Measurements from ENCODE around the gene COL1A2. TPM values are rescaled to one million over a fixed set of nuclear protein-coding genes. Genes with fewer than 3 reads are reported as not detected.
A peak's percentile ranks its signal among the peaks of the same experiment; 100 is the strongest.

Gene COL1A2
- total RNA-seq, 4 donors from 2014 or later = 227 to 697 (median 347) TPM

- intact Hi-C loops (cut with DNase I) = no loop called here
- peaks cover 43 to 99% (median 83%) of the 10 kb centered on the region in 4 donors for H3K36me3 ChIP-seq
- no peak for DNase-seq (ENCODE audit: extremely low spot score)
- H3K9me3 ChIP-seq = no peaks in the 10 kb centered on the region
- 72% methylated on average over 5 of the region's 5 CpGs for WGBS
- no peak overlapping the region for H3K4me3 ChIP-seq
- no peak for TF ChIP-seq POLR2AphosphoS5 (IDR thresholded peaks at IDR 0.05)
- peak overlapping the region; percentile 16 to 80 (median 48) for H3K27ac ChIP-seq (replicated peaks in 1 of 4)
- no peaks in the 10 kb centered on the region for H3K27me3 ChIP-seq
- peaks cover 0 to 73% (median 44%) of the 10 kb centered on the region in 4 donors for H3K4me1 ChIP-seq
These were observed 24.2 kb downstream of the COL1A2 start for GRCh38 chr7:94418851-94419250.

GRCh38 chr7:94420328-94420727, 25.6 kb downstream of the COL1A2 start:
- H3K36me3 ChIP-seq = peaks cover 55 to 97% (median 92%) of the 10 kb centered on the region in 4 donors
- no peak for TF ChIP-seq EP300 (IDR thresholded peaks at IDR 0.05)
- TF ChIP-seq CTCF (IDR thresholded peaks at IDR 0.05) = no peak
- no peak for TF ChIP-seq POLR2A (IDR thresholded peaks at IDR 0.05; ENCODE audit: low read depth)
- TF ChIP-seq POLR2AphosphoS5 (IDR thresholded peaks at IDR 0.05) = no peak
- H3K27me3 ChIP-seq = no peaks in the 10 kb centered on the region
- intact Hi-C loops (cut with DNase I) = no loop called here
- WGBS = 51% methylated on average over 6 of the region's 6 CpGs
- H3K4me3 ChIP-seq = no peak overlapping the region
- DNase-seq (ENCODE audit: extremely low spot score) = no peak
- peak overlapping the region in 2 of 4 donors; percentile 49 to 80 for H3K27ac ChIP-seq (replicated peaks in 1 of 4)
- no peaks in the 10 kb centered on the region for H3K9me3 ChIP-seq
- peaks cover 0 to 63% (median 32%) of the 10 kb centered on the region in 4 donors for H3K4me1 ChIP-seq

- intact Hi-C loops (cut with DNase I) = no loop called here
- Histone ChIP-seq H3K9me3 (no peaks in the 10 kb centered on the region), H3K4me1 (peaks cover 0 to 49% (median 27%) of the 10 kb centered on the region in 4 donors), H3K4me3 (no peak overlapping the region), H3K27me3 (no peaks in the 10 kb centered on the region), H3K27ac (replicated peaks in 1 of 4) (peak overlapping the region; percentile 58 to 80 (median 76)), H3K36me3 (peaks cover 67 to 98% (median 95%) of the 10 kb centered on the region in 4 donors)
- TF ChIP-seq CTCF (IDR thresholded peaks at IDR 0.05) (no peak), POLR2AphosphoS5 (IDR thresholded peaks at IDR 0.05) (no peak), POLR2A (IDR thresholded peaks at IDR 0.05; ENCODE audit: low read depth) (no peak)
- 55% methylated on average over 3 of the region's 3 CpGs for WGBS
- DNase-seq (ENCODE audit: extremely low spot score) = no peak
These were observed 27.0 kb downstream of the COL1A2 start for GRCh38 chr7:94421681-94422080.

GRCh38 chr7:94422136-94422535, 27.4 kb downstream of the COL1A2 start:
- DNase-seq (ENCODE audit: extremely low spot score) = no peak
- TF ChIP-seq EP300 (IDR thresholded peaks at IDR 0.05) = no peak
- TF ChIP-seq POLR2A (IDR thresholded peaks at IDR 0.05; ENCODE audit: low read depth) = no peak
- TF ChIP-seq CTCF (IDR thresholded peaks at IDR 0.05) = no peak
- TF ChIP-seq POLR2AphosphoS5 (IDR thresholded peaks at IDR 0.05) = no peak
- Histone ChIP-seq H3K36me3 (peaks cover 67 to 98% (median 95%) of the 10 kb centered on the region in 4 donors), H3K4me1 (peaks cover 0 to 48% (median 27%) of the 10 kb centered on the region in 4 donors), H3K27me3 (no peaks in the 10 kb centered on the region), H3K9me3 (no peaks in the 10 kb centered on the region), H3K4me3 (no peak overlapping the region), H3K27ac (replicated peaks in 1 of 4) (peak overlapping the region; percentile 58 to 80 (median 76))
- intact Hi-C loops (cut with DNase I) = no loop called here
- 45% methylated on average over 1 of the region's 1 CpG for WGBS

- H3K9me3 ChIP-seq = no peaks in the 10 kb centered on the region
- no peaks in the 10 kb centered on the region for H3K27me3 ChIP-seq
- peaks cover 0 to 41% (median 21%) of the 10 kb centered on the region in 4 donors for H3K4me1 ChIP-seq
- WGBS = 82% methylated on average over 5 of the region's 5 CpGs
- TF ChIP-seq EP300 (IDR thresholded peaks at IDR 0.05) (no peak), POLR2AphosphoS5 (IDR thresholded peaks at IDR 0.05) (no peak), POLR2A (IDR thresholded peaks at IDR 0.05; ENCODE audit: low read depth) (no peak), CTCF (IDR thresholded peaks at IDR 0.05) (no peak)
- DNase-seq (ENCODE audit: extremely low spot score) = no peak
- intact Hi-C loops (cut with DNase I) = no loop called here
- peak overlapping the region; percentile 58 to 80 (median 76) for H3K27ac ChIP-seq (replicated peaks in 1 of 4)
- H3K36me3 ChIP-seq = peaks cover 71 to 98% (median 96%) of the 10 kb centered on the region in 4 donors
- no peak overlapping the region for H3K4me3 ChIP-seq
These were observed 28.2 kb downstream of the COL1A2 start for GRCh38 chr7:94422827-94423460.

Measured in esophagus muscularis mucosa (tissue), 4 donors.